Stimulated activated CD4-positive, alpha-beta T cell treated with anti-CD3 and anti-CD28 coated beads, TNF-alpha, amount 100 ng/mL, for 1 hour (primary cell): ENCODE measurements around the gene DBP.
"Not testable (repeated sequence)": the region's sequence is repeated elsewhere in the genome, so short reads cannot be mapped to it uniquely, and the experiment has no call there.

Experiments used
- DNase-seq, 3 donors: peaks; one replicate each; pipeline ENCODE4 v3.0.0-alpha.2; 2020; ENCODE audit warnings: low read depth in 3 of 3, low spot score in 1 of 3

DBP gene

DNA sequence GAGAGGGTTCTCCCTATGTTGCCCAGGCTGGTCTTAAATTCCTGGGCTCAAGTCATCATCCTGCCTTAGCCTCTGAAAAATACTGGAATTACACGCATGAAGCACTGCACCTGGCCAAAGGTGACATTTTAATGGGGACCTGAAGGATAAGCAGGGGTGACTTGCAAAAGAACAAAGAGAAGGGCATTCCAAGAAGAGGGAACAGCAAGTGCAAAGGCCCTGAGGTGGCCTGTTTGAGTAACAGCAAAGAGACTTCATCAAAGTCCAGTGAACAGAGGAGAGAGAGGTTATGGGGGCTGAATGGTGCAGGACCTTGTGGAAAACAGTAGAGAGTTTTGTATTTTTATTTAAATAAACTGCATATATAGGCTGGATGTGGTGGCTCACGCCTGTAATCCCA, 4.7 kb upstream of the DBP start:
- no peak for DNase-seq

DNA sequence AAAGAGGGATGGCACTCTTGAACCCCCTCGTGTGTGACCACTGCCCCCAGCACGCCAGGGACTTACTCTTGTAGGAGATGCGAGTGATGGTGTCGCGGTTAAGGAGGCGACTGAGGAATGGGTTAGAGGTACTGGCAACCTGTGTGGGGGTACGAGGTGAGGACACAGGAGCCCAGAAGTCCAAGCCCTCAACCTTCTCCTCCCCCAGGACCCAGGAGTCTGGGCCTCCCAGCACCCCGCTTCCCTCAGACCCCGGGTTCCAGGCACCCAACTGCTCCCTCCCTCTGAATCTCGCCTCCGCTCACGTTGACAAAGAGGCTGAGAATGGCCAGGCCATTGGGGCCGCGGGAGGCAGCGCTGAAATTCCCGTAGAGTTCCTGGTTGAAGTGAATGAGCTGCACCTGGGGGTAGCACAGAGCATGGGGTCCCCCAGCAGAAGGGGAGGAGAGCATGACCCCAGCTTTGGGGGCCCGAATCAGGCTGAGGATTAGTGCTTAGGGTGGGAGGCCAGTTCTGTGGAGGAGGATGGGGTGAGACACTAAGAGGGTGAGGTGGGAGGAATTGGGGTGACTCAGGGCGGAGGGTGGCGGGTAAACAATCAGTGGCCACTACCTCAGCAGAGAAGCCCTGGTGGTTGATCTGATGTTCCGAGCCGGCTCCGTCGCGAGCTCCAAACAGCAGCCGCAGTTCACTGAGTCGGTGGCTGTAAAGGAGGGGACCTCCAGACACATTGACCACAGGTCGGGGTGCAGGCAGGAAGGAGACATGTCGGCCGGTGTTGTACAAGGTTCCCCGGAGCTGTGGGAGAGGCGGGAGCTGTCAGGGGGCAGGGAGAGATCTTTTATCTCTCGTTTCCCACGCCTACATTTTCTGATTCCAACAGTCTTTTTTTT, 2.5 kb upstream of the DBP start:
- DNase-seq: no peak

GRCh38 chr19:48638831-48639381, 1.7 kb upstream of the DBP start:
- DNase-seq: no peak

- DNase-seq: peak; percentile 59 to 75 (median 72)
Measured at GRCh38 chr19:48637948-48638830, 1.0 kb upstream of the DBP start.

GRCh38 chr19:48637449-48637947, 319 bp upstream of the DBP start:
- DNase-seq: peak; percentile 96 to 100 (median 99)

- DNase-seq: no peak
Measured at GRCh38 chr19:48635966-48636858, 967 bp downstream of the DBP start.

DNA sequence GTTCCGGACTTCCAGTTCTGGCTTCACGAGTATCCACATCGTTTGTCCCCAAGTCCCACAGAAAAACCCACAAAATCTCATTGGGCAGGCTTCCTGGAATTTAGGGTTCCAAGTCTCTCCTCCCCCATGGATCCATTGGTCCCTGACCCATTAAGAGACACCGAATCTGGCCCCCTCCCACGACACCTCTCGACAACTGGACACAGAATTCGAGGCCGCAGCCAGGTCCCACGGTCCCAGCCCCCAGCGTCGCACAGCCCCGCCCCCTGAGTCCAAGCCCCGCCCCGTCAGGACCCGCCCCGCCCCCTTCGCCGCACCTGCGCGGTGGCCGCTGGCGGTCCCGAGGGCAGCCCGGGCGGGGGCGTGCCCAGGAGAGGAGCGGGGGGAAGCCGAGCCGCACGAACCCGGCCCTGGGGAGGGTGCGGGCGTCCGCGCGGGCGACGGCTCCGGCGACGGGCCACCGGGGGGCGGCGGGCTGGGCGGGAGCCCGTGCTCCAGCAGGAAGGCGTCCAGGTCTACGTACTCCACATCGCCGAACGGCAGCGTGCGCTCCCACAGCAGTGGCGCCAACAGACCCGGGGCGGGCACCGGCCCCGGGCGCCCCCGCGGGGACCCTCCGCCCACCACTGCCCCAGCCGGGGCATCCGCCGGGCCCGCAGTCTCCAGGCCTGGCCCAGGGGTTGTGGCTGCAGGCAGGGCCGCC, 1.8 kb downstream of the DBP start:
- DNase-seq: peak in 1 of 3 donors; percentile 71

DNA sequence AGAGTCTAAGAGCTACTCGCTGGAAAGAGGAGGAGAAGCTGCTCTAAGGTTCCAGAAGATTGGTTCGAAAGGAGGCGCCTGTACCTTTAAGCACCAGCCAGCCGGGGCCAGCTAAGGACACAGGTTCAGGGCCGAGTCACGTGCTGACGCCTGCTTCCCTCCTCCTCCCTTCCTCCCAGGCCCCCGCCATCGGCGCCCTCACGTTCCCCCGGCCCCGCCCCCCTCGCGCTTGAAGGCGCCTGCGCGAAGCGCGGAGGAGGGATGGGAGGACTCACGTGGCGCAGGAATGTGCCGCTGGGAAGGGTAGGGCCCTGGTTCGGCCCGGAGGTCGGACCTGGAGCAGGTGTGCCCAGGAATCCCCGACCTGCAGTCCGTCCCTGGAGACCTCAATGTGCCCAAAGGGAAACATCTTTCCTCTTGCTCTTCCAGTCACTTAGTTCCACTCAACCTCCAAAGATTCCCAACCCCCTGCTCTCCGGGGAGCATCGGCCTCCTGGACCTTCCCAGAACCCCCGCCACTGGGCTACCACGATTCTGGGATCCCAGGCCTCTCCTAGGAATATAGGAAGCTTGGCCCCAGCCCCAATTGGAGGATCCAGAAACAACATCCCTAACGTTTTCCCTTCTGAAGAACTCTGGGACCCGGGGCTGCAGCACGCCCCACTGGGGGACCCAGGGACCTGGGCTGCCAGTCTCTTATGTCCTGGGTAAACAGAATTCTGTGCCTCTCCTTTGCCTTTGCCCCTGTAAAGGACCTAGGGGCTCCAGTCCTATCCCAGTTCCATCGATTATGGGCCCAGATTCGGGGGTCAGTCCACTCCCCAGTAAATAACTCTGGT, 2.5 kb downstream of the DBP start:
- peak; percentile 80 to 91 (median 80) for DNase-seq

GRCh38 chr19:48634036-48634342, 3.2 kb downstream of the DBP start:
- no peak for DNase-seq

GRCh38 chr19:48633148-48634035, 3.8 kb downstream of the DBP start:
- no peak for DNase-seq

DNA sequence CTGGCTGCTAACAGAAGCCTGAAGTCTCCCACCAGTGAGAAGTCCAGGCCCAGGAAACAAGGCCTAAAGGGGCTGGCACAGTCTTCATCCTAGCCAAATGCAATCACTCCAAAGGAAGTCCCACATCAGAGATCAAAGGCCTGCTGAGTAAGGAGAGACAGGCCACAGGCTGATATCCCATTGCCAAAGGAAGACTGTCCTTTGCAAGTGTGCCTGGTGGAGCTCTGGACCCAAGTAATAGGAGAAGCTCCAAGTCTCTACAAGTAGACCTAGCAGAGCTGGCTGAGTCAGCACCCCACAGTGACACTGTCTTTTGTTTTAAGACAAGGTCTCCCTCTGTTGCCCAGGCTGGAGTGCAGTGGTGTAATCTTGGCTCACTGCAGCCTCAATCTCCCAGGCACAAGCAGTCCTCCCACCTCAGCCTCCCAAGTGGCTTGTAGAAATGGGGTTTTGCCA, 4.5 kb downstream of the DBP start:
- DNase-seq: no peak

- DNase-seq: not testable (repeated sequence)
Measured at GRCh38 chr19:48632286-48632685, 4.9 kb downstream of the DBP start.

GRCh38 chr19:48631225-48631624, 6.0 kb downstream of the DBP start:
- no peak for DNase-seq

- no peak for DNase-seq
Measured at GRCh38 chr19:48630296-48631063, 6.7 kb downstream of the DBP start.

DNA sequence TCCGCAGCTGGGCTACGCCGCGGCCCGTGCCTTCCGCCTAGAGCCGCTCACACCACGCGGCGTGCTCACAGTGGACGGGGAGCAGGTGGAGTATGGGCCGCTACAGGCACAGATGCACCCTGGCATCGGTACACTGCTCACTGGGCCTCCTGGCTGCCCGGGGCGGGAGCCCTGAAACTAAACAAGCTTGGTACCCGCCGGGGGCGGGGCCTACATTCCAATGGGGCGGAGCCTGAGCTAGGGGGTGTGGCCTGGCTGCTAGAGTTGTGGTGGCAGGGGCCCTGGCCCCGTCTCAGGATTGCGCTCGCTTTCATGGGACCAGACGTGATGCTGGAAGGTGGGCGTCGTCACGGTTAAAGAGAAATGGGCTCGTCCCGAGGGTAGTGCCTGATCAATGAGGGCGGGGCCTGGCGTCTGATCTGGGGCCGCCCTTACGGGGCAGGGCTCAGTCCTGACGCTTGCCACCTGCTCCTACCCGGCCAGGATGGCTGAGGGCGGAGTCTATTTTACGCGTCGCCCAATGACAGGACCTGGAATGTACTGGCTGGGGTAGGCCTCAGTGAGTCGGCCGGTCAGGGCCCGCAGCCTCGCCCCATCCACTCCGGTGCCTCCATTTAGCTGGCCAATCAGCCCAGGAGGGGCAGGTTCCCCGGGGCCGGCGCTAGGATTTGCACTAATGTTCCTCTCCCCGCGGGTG, 7.4 kb downstream of the DBP start:
- no peak for DNase-seq

GRCh38 chr19:48629297-48629598, 7.9 kb downstream of the DBP start:
- no peak for DNase-seq
